Activated T-cell treated with anti-CD3 and anti-CD28 coated beads, Interleukin-2, amount 50 U/mL, for 4 hours (primary cell): ENCODE data around the gene MUC12. TPM values are rescaled to one million over a fixed set of nuclear protein-coding genes. Genes with fewer than 3 reads are reported as not detected.
"Not testable (repeated sequence)": the region's sequence is repeated elsewhere in the genome, so short reads cannot be mapped to it uniquely, and the experiment has no call there.

Source experiments
- ATAC-seq, 2 donors: fragments of 200-7000 bp; cut with Tn5 transposase; one replicate each; pipeline ENCODE4 v1.10.0; 2021
- DNase-seq: peaks from one replicate; pipeline ENCODE4 v3.0.0-alpha.2; 2020
- H3K27me3 Mint-ChIP-seq: one replicate; pipeline ENCODE4 v1.8.0; 2021; ENCODE audit warnings: low read depth, mixed read lengths
- H3K36me3 Mint-ChIP-seq: one replicate; pipeline ENCODE4 v1.8.0; 2022; ENCODE audit warnings: mixed read lengths; ENCODE audit not compliant: insufficient read depth
- H3K4me1 Mint-ChIP-seq: one replicate; pipeline ENCODE4 v1.8.0; 2021; ENCODE audit warnings: low read depth, mixed read lengths
- H3K4me3 Mint-ChIP-seq: one replicate; pipeline ENCODE4 v1.8.0; 2021; ENCODE audit warnings: mild to moderate bottlenecking, moderate library complexity, mixed read lengths
- H3K9me3 Mint-ChIP-seq: one replicate; pipeline ENCODE4 v1.8.0; 2021; ENCODE audit warnings: mixed read lengths
- total RNA-seq, 3 donors: library from RNA; stranded (reverse); gene quantifications; one replicate each; pipeline ENCODE4 v1.2.1, GENCODE V29; 2021

Gene MUC12
- total RNA-seq, 3 donors from 2014 or later, result 0.16 to 0.20 (median 0.19) TPM

- no peak for DNase-seq
- H3K9me3 Mint-ChIP-seq, result no peaks in the 10 kb centered on the region
- H3K27me3 Mint-ChIP-seq, result peaks cover 3% of the 10 kb centered on the region
- H3K4me1 Mint-ChIP-seq, result no peaks in the 10 kb centered on the region
- no peak overlapping the region for H3K4me3 Mint-ChIP-seq
- no peak for ATAC-seq
- H3K36me3 Mint-ChIP-seq, result no peaks in the 10 kb centered on the region
Measured at GRCh38 chr7:101031082-101031481, 61.7 kb downstream of the MUC12 start.

- no peaks in the 10 kb centered on the region for H3K9me3 Mint-ChIP-seq
- no peak overlapping the region for H3K4me3 Mint-ChIP-seq
- no peaks in the 10 kb centered on the region for H3K4me1 Mint-ChIP-seq
- H3K36me3 Mint-ChIP-seq, result no peaks in the 10 kb centered on the region
- H3K27me3 Mint-ChIP-seq, result no peaks in the 10 kb centered on the region
- DNase-seq (no peak), ATAC-seq (no peak)
Measured at GRCh38 chr7:101035941-101036340, 66.6 kb downstream of the MUC12 start.

- not testable (repeated sequence) for H3K27me3 Mint-ChIP-seq, H3K4me1 Mint-ChIP-seq, ATAC-seq, H3K4me3 Mint-ChIP-seq, H3K9me3 Mint-ChIP-seq, DNase-seq, H3K36me3 Mint-ChIP-seq
Measured at GRCh38 chr7:101041283-101041682, 71.9 kb downstream of the MUC12 start.

- Mint-ChIP-seq H3K9me3 (no peaks in the 10 kb centered on the region), H3K4me1 (peaks cover 2% of the 10 kb centered on the region), H3K36me3 (no peaks in the 10 kb centered on the region), H3K27me3 (peaks cover 46% of the 10 kb centered on the region), H3K4me3 (no peak overlapping the region)
- DNase-seq (peak; percentile 37), ATAC-seq (no peak)
Measured at GRCh38 chr7:101058355-101058754, 89.0 kb downstream of the MUC12 start.

- Mint-ChIP-seq H3K27me3 (peaks cover 54% of the 10 kb centered on the region), H3K9me3 (no peaks in the 10 kb centered on the region), H3K4me1 (peaks cover 2% of the 10 kb centered on the region), H3K4me3 (no peak overlapping the region), H3K36me3 (no peaks in the 10 kb centered on the region)
- DNase-seq, result no peak
- no peak for ATAC-seq
Measured at GRCh38 chr7:101059620-101059942, 90.2 kb downstream of the MUC12 start.

- ATAC-seq, result no peak
- Mint-ChIP-seq H3K9me3 (no peaks in the 10 kb centered on the region), H3K36me3 (no peaks in the 10 kb centered on the region), H3K4me1 (peaks cover 2% of the 10 kb centered on the region), H3K27me3 (peaks cover 56% of the 10 kb centered on the region), H3K4me3 (no peak overlapping the region)
- no peak for DNase-seq
Measured at GRCh38 chr7:101060992-101061391, 91.6 kb downstream of the MUC12 start.

- not testable (repeated sequence) for H3K4me1 Mint-ChIP-seq, DNase-seq
Measured at GRCh38 chr7:101064176-101064550, 94.8 kb downstream of the MUC12 start.

GRCh38 chr7:101065162-101065561, 95.8 kb downstream of the MUC12 start:
- not testable (repeated sequence) for H3K9me3 Mint-ChIP-seq, H3K4me3 Mint-ChIP-seq, ATAC-seq, DNase-seq, H3K36me3 Mint-ChIP-seq, H3K4me1 Mint-ChIP-seq
- peaks cover 46% of the 10 kb centered on the region for H3K27me3 Mint-ChIP-seq

More at GRCh38 chr7:101064176-101064550, 94.8 kb downstream of the MUC12 start:
- H3K9me3 Mint-ChIP-seq, ATAC-seq, H3K36me3 Mint-ChIP-seq, H3K4me3 Mint-ChIP-seq: not testable (repeated sequence)
- peaks cover 51% of the 10 kb centered on the region for H3K27me3 Mint-ChIP-seq

GRCh38 chr7:101066141-101066832, 96.9 kb downstream of the MUC12 start:
- Mint-ChIP-seq H3K4me1 (no peaks in the 10 kb centered on the region), H3K9me3 (no peaks in the 10 kb centered on the region), H3K27me3 (peaks cover 40% of the 10 kb centered on the region), H3K36me3 (no peaks in the 10 kb centered on the region), H3K4me3 (no peak overlapping the region)
- no peak for DNase-seq
- ATAC-seq, result no peak

GRCh38 chr7:101066833-101067177, 97.4 kb downstream of the MUC12 start:
- ATAC-seq (no peak), DNase-seq (no peak)
- H3K4me1 Mint-ChIP-seq, result no peaks in the 10 kb centered on the region
- no peaks in the 10 kb centered on the region for H3K36me3 Mint-ChIP-seq
- no peaks in the 10 kb centered on the region for H3K9me3 Mint-ChIP-seq
- peaks cover 38% of the 10 kb centered on the region for H3K27me3 Mint-ChIP-seq
- H3K4me3 Mint-ChIP-seq, result no peak overlapping the region

GRCh38 chr7:101068401-101068800, 99.0 kb downstream of the MUC12 start:
- no peak for DNase-seq
- Mint-ChIP-seq H3K4me1 (no peaks in the 10 kb centered on the region), H3K36me3 (no peaks in the 10 kb centered on the region), H3K27me3 (peaks cover 31% of the 10 kb centered on the region), H3K9me3 (no peaks in the 10 kb centered on the region), H3K4me3 (no peak overlapping the region)
- no peak for ATAC-seq

Other genes starting within 250 kb of the MUC12 start
- gene EPO, start 249.1 kb upstream of the MUC12 start, total RNA-seq, result not detected
- gene ZAN, start 236.0 kb upstream of the MUC12 start, total RNA-seq, result not detected
- 1 to 10 TPM; 1.5 to 3.9 (median 2.6) TPM for gene EPHB4, start 142.0 kb upstream of the MUC12 start, total RNA-seq
- gene SLC12A9, start 116.9 kb upstream of the MUC12 start, total RNA-seq, result 10 to 100 TPM; 22.9 to 31.7 (median 29.6) TPM
- gene TRIP6, start 102.2 kb upstream of the MUC12 start, total RNA-seq, result 10 to 100 TPM; 44.9 to 47.7 (median 45.4) TPM
- gene SRRT, start 94.5 kb upstream of the MUC12 start, total RNA-seq, result 100 to 1,000 TPM; 406 to 450 (median 436) TPM
- 1 to 10 TPM; 3.7 to 5.1 (median 4.6) TPM for gene UFSP1, start 79.8 kb upstream of the MUC12 start, total RNA-seq
- gene ACHE, start 73.7 kb upstream of the MUC12 start, total RNA-seq, result under 1 TPM; 0.32 to 0.54 (median 0.35) TPM
- under 1 TPM in 1 of 3 donors, not detected in 2; 0.16 TPM for gene MUC3A, start 20.0 kb upstream of the MUC12 start, total RNA-seq
- gene MUC17, start 50.5 kb downstream of the MUC12 start, total RNA-seq, result not detected
- 10 to 100 TPM; 23.9 to 26.8 (median 24.2) TPM for gene TRIM56, start 115.9 kb downstream of the MUC12 start, total RNA-seq
- gene SERPINE1, start 157.5 kb downstream of the MUC12 start, total RNA-seq, result under 1 TPM; 0.18 to 0.46 (median 0.33) TPM
- 10 to 100 TPM; 27.6 to 32.9 (median 28.3) TPM for gene AP1S1, start 184.9 kb downstream of the MUC12 start, total RNA-seq
- not detected for gene VGF, start 196.0 kb downstream of the MUC12 start, total RNA-seq
- not detected for gene NAT16, start 210.7 kb downstream of the MUC12 start, total RNA-seq
- not detected for gene MOGAT3, start 231.5 kb downstream of the MUC12 start, total RNA-seq
- 10 to 100 TPM; 30.1 to 38.9 (median 33.2) TPM for gene PLOD3, start 248.0 kb downstream of the MUC12 start, total RNA-seq
- gene ZNHIT1, start 248.6 kb downstream of the MUC12 start, total RNA-seq, result 10 to 100 TPM; 50.4 to 55.0 (median 53.2) TPM